H1 (cell line): ENCODE data around the gene DNA2. TPM values are rescaled to one million over a fixed set of nuclear protein-coding genes. Genes with fewer than 3 reads are reported as not detected.

Source experiments
- CTCF ChIA-PET: fragments of 300-600 bp; sonication (Branson Sonifier 250); formaldehyde crosslinking; loops from one replicate; lab custom pipeline; 2021; ENCODE audit not compliant: partially characterized antibody; lab: Charles Lee
- POLR2A ChIA-PET: fragments of 300-600 bp; sonication (Branson Sonifier 250); formaldehyde crosslinking; loops from one replicate; lab custom pipeline; 2021; ENCODE audit warnings: inconsistent platforms; ENCODE audit not compliant: partially characterized antibody; lab: Charles Lee
- DNase-seq, 2 experiments: peaks; one replicate each; pipeline versions ENCODE4 v3.0.0 to v3.0.0-alpha.2; 2010 to 2022; ENCODE audit warnings: low spot score in 2 of 2, low read depth in 1 of 2, mixed read lengths in 1 of 2
- FAIRE-seq: peaks from 2 replicates; lab custom pipeline; 2011; peaks lifted over from hg19 to GRCh38; lab: Jason Lieb, UNC
- H2AFZ ChIP-seq: 2 replicates; pipeline ENCODE4 v1.8.1; 2012; ENCODE audit warnings: low read length, inconsistent platforms
- H2AK5ac ChIP-seq: 2 replicates; pipeline ENCODE4 v1.6.1; 2013; ENCODE audit warnings: low read depth, low read length
- H2BK120ac ChIP-seq: replicated peaks from 2 replicates; pipeline ENCODE3; 2013; ENCODE audit warnings: low read depth, low read length, inconsistent platforms
- H2BK12ac ChIP-seq: 2 replicates; pipeline ENCODE4 v1.6.1; 2013; ENCODE audit warnings: low read depth, low read length
- H2BK15ac ChIP-seq: 2 replicates; pipeline ENCODE4 v1.6.1; 2013; ENCODE audit warnings: low read length
- H2BK20ac ChIP-seq: 2 replicates; pipeline ENCODE4 v1.6.1; 2013; ENCODE audit warnings: low read length
- H2BK5ac ChIP-seq: 2 replicates; pipeline ENCODE4 v1.6.1; 2013; ENCODE audit warnings: low read depth, low read length
- H3K14ac ChIP-seq: 2 replicates; pipeline ENCODE4 v1.6.1; 2013; ENCODE audit warnings: inconsistent platforms; ENCODE audit not compliant: insufficient read length
- H3K18ac ChIP-seq: 2 replicates; pipeline ENCODE4 v1.6.1; 2013; ENCODE audit warnings: low read length; ENCODE audit errors: extremely low read depth
- H3K23ac ChIP-seq: 2 replicates; pipeline ENCODE4 v1.6.1; 2013; ENCODE audit warnings: inconsistent platforms; ENCODE audit not compliant: insufficient read length
- H3K23me2 ChIP-seq: 2 replicates; pipeline ENCODE4 v1.6.1; 2013; ENCODE audit warnings: low read depth, low read length
- H3K27ac ChIP-seq: 2 replicates; pipeline ENCODE4 v1.6.1; 2011; ENCODE audit warnings: low read depth, low read length, inconsistent platforms
- H3K27me3 ChIP-seq, 4 experiments: replicated peaks in 1 of 4; 1 replicate in 1 of 4; 2 replicates in 3 of 4; pipeline versions ENCODE4 v1.6.1 to v1.8.1; 2011 to 2013; ENCODE audit warnings: low read length in 3 of 4, mild to moderate bottlenecking in 3 of 4, inconsistent platforms in 2 of 4, mixed read lengths in 2 of 4, moderate library complexity in 1 of 4; ENCODE audit not compliant: control insufficient read depth in 3 of 4, insufficient read depth in 3 of 4; ENCODE audit errors: extremely low read depth in 1 of 4
- H3K36me3 ChIP-seq, 4 experiments: 2 replicates each; pipeline versions ENCODE4 v1.6.1 to v1.8.1; 2011 to 2013; ENCODE audit warnings: mild to moderate bottlenecking in 4 of 4, low read length in 3 of 4, moderate library complexity in 2 of 4, control low read depth in 1 of 4, inconsistent platforms in 1 of 4; ENCODE audit not compliant: insufficient read depth in 4 of 4, control insufficient read depth in 2 of 4
- H3K4ac ChIP-seq: replicated peaks from 2 replicates; pipeline ENCODE3; 2013; ENCODE audit warnings: low read length, low read depth, mixed read lengths, inconsistent platforms; ENCODE audit not compliant: insufficient read length
- H3K4me1 ChIP-seq, 4 experiments: replicated peaks in 1 of 4; 1 replicate in 1 of 4; 2 replicates in 3 of 4; pipeline versions ENCODE4 v1.6.1 to v1.8.1; 2011 to 2013; ENCODE audit warnings: low read length in 3 of 4, inconsistent platforms in 2 of 4, mixed read lengths in 1 of 4; ENCODE audit not compliant: insufficient read depth in 4 of 4, control insufficient read depth in 3 of 4
- H3K4me2 ChIP-seq, 2 experiments: 2 replicates each; pipeline versions ENCODE4 v1.6.1 to v1.8.1; 2011 to 2013; ENCODE audit warnings: low read depth in 2 of 2, low read length in 2 of 2, control low read depth in 1 of 2, inconsistent platforms in 1 of 2, mild to moderate bottlenecking in 1 of 2; ENCODE audit not compliant: insufficient read depth in 1 of 2
- H3K4me3 ChIP-seq, 4 experiments: fragments of 200-600, 300-600 bp in 1 of 4; sonication (generic), shearing (Covaris generic), sonication (Bioruptor Twin) in 1 of 4; 2 replicates each; pipeline versions ENCODE4 v1.5.1 to v1.8.1; 2011 to 2016; ENCODE audit warnings: low read length in 4 of 4, low read depth in 3 of 4, control low read depth in 2 of 4, inconsistent platforms in 2 of 4, mild to moderate bottlenecking in 2 of 4, mixed read lengths in 1 of 4, moderate library complexity in 1 of 4; ENCODE audit not compliant: insufficient read depth in 2 of 4; ENCODE audit errors: extremely low read depth in 1 of 4
- H3K56ac ChIP-seq: replicated peaks from 2 replicates; pipeline ENCODE3; 2013; ENCODE audit warnings: low read depth, mild to moderate bottlenecking, mixed read lengths, low read length, inconsistent platforms; ENCODE audit not compliant: insufficient read length
- H3K79me1 ChIP-seq: 2 replicates; pipeline ENCODE4 v1.6.1; 2013; ENCODE audit warnings: low read depth, low read length, control low read depth
- H3K79me2 ChIP-seq, 2 experiments: 2 replicates each; pipeline versions ENCODE4 v1.6.1 to v1.8.1; 2012 to 2013; ENCODE audit warnings: low read length in 2 of 2, mild to moderate bottlenecking in 2 of 2, inconsistent platforms in 1 of 2; ENCODE audit not compliant: insufficient read depth in 2 of 2, control insufficient read depth in 1 of 2
- H3K9ac ChIP-seq, 4 experiments: replicated peaks in 1 of 4; 1 replicate in 1 of 4; 2 replicates in 3 of 4; pipeline versions ENCODE4 v1.6.1 to v1.8.1; 2011 to 2013; ENCODE audit warnings: low read depth in 3 of 4, low read length in 3 of 4, control low read depth in 2 of 4, mild to moderate bottlenecking in 2 of 4, moderate library complexity in 2 of 4, inconsistent platforms in 1 of 4; ENCODE audit errors: extremely low read depth in 1 of 4
- H3K9me3 ChIP-seq, 2 experiments: 2 replicates each; pipeline versions ENCODE4 v1.6.1 to v1.8.1; 2012 to 2013; ENCODE audit warnings: mild to moderate bottlenecking in 2 of 2, moderate library complexity in 2 of 2, control low read depth in 1 of 2, inconsistent platforms in 1 of 2, low read depth in 1 of 2, low read length in 1 of 2, mixed read lengths in 1 of 2; ENCODE audit not compliant: insufficient read depth in 2 of 2
- H4K20me1 ChIP-seq, 2 experiments: replicated peaks in 1 of 2; 2 replicates each; pipeline versions ENCODE3 to v1.8.1; 2011 to 2013; ENCODE audit warnings: inconsistent platforms in 2 of 2, low read length in 2 of 2, mild to moderate bottlenecking in 1 of 2; ENCODE audit not compliant: insufficient read depth in 2 of 2, control insufficient read depth in 1 of 2
- H4K5ac ChIP-seq: 2 replicates; pipeline ENCODE4 v1.6.1; 2013; ENCODE audit warnings: low read length, low read depth, mixed read lengths, inconsistent platforms; ENCODE audit not compliant: insufficient read length
- H4K8ac ChIP-seq: 2 replicates; pipeline ENCODE4 v1.8.0; 2013; ENCODE audit warnings: mild to moderate bottlenecking, moderate library complexity, low read length, inconsistent platforms; ENCODE audit not compliant: insufficient read depth; ENCODE audit errors: extremely low read depth
- H4K91ac ChIP-seq: replicated peaks from 2 replicates; pipeline ENCODE3; 2013; ENCODE audit warnings: low read length, mixed read lengths, inconsistent platforms; ENCODE audit not compliant: insufficient read length
- BCL11A ChIP-seq, 2 experiments: IDR thresholded peaks; one replicate each; pipeline ENCODE4 v1.6.1; 2011; ENCODE audit warnings: low read depth in 2 of 2, low read length in 2 of 2, mild to moderate bottlenecking in 2 of 2
- CBX8 ChIP-seq: fragments of 300-800, 300-1000 bp; sonication (generic); IDR thresholded peaks from 2 replicates; pipeline ENCODE4 v1.7.1; 2016; ENCODE audit warnings: low read depth, low read length, borderline replicate concordance
- EP300 ChIP-seq, 2 experiments: IDR thresholded peaks; 1 replicate in 1 of 2; 2 replicates in 1 of 2; pipeline ENCODE4 v1.6.1; 2011 to 2012; ENCODE audit warnings: low read depth in 2 of 2, low read length in 2 of 2, mild to moderate bottlenecking in 2 of 2, borderline replicate concordance in 1 of 2, inconsistent platforms in 1 of 2, moderate library complexity in 1 of 2
- GTF2F1 ChIP-seq: IDR thresholded peaks from 2 replicates; pipeline ENCODE4 v1.6.1; 2012; ENCODE audit warnings: low read depth, low read length, improper control_type of control experiment, borderline replicate concordance
- JUN ChIP-seq: IDR thresholded peaks from 2 replicates; pipeline ENCODE4 v1.6.1; 2011; ENCODE audit warnings: low read depth, mild to moderate bottlenecking, improper control_type of control experiment, low read length
- JUND ChIP-seq: IDR thresholded peaks from 2 replicates; pipeline ENCODE4 v1.6.1; 2011; ENCODE audit warnings: mild to moderate bottlenecking, improper control_type of control experiment, low read length
- KDM4A ChIP-seq: IDR thresholded peaks from one replicate; pipeline ENCODE4 v1.7.1; 2012; ENCODE audit warnings: low read depth, mild to moderate bottlenecking, moderate library complexity, low read length, inconsistent platforms; ENCODE audit not compliant: severe bottlenecking
- KDM5A ChIP-seq: fragments of 200-600 bp; IDR thresholded peaks from 2 replicates; pipeline ENCODE4 v1.7.1; 2012; ENCODE audit warnings: mild to moderate bottlenecking, low read length, inconsistent platforms, mixed read lengths
- NRF1 ChIP-seq: IDR thresholded peaks from 2 replicates; pipeline ENCODE4 v1.6.1; 2011; ENCODE audit warnings: mild to moderate bottlenecking, low read depth, low read length, improper control_type of control experiment
- RBBP5 ChIP-seq: IDR thresholded peaks from 2 replicates; pipeline ENCODE4 v1.7.1; 2012; ENCODE audit warnings: low read depth, mild to moderate bottlenecking, inconsistent platforms, low read length, moderate library complexity, borderline replicate concordance
- RXRA ChIP-seq: IDR thresholded peaks from 2 replicates; pipeline ENCODE4 v1.6.1; 2011; ENCODE audit warnings: low read depth, mild to moderate bottlenecking, low read length, moderate library complexity; ENCODE audit not compliant: insufficient read depth
- SIX5 ChIP-seq: IDR thresholded peaks from 2 replicates; pipeline ENCODE4 v1.6.1; 2011; ENCODE audit warnings: mild to moderate bottlenecking, low read depth, low read length
- USF2 ChIP-seq: IDR thresholded peaks from 2 replicates; pipeline ENCODE4 v1.6.1; 2011; ENCODE audit warnings: low read length, improper control_type of control experiment
- WGBS, 2 experiments: shearing (Covaris generic) in 1 of 2; methylation state at CpG; one replicate each; pipeline versions ENCODE4 v1.1.6 to v1.1.7; 2013 to 2015; ENCODE audit warnings: low lambda C conversion rate in 2 of 2, mixed read lengths in 2 of 2, inconsistent platforms in 1 of 2, low coverage in 1 of 2, missing lambda C conversion rate in 1 of 2; ENCODE audit not compliant: insufficient replicate concordance in 2 of 2, insufficient coverage in 1 of 2, insufficient read length in 1 of 2; ENCODE audit errors: extremely low coverage in 1 of 2, missing lambda C conversion rate in 1 of 2; 5-methylcytosine and 5-hydroxymethylcytosine counted together
- polyA plus RNA-seq, 7 experiments: library from polyadenylated mRNA; depleted of rRNA in 3 of 7; stranded (reverse) in 5 of 7; unstranded in 2 of 7; fragments of >200 nt in 5 of 7; fragments of 200-250 nt in 2 of 7; gene quantifications; 1 replicate in 5 of 7; 2 replicates in 1 of 7; 4 replicates in 1 of 7; pipeline versions ENCODE4 v1.2.1 to v1.2.3, GENCODE V29; 2011 to 2013; ENCODE audit warnings: missing spikeins in 2 of 7, mixed read lengths in 2 of 7
- total RNA-seq: library from RNA; stranded (reverse); fragmentation: NEBNext Ultra II Directional; extraction: Animal tissue kit (Norgen Biotek cat#: 25700); gene quantifications from 2 replicates; pipeline ENCODE4 v1.2.1, GENCODE V29; 2021

DNA2 gene
- total and polyA plus RNA-seq, 2 of the 8 experiments (the other 6 are each of a cell fraction or from before 2014, with no cell fraction given), result 16.0 to 57.9 TPM

- Histone ChIP-seq H2BK15ac (no peak overlapping the region), H2BK120ac (no peak overlapping the region), H3K79me1 (no peaks in the 10 kb centered on the region), H3K4me1 (no peaks in the 10 kb centered on the region), H3K23ac (no peak overlapping the region), H3K27ac (no peak overlapping the region), H4K91ac (no peak overlapping the region), H3K36me3 (peaks cover 0 to 9% (median 2%) of the 10 kb centered on the region in 4 experiments; a peak in 2 of 8 replicates), H3K79me2 (no peaks in the 10 kb centered on the region), H3K18ac (no peak overlapping the region), H2AFZ (no peak overlapping the region), H2AK5ac (no peak overlapping the region), H3K4ac (no peak overlapping the region), H2BK5ac (no peak overlapping the region), H3K27me3 (no peaks in the 10 kb centered on the region), H3K4me3 (no peak overlapping the region), H2BK20ac (no peak overlapping the region), H4K20me1 (no peaks in the 10 kb centered on the region), H3K9ac (no peak overlapping the region), H3K9me3 (no peaks in the 10 kb centered on the region), H3K23me2 (no peaks in the 10 kb centered on the region), H3K4me2 (no peak overlapping the region), H3K56ac (no peak overlapping the region), H4K8ac (no peak overlapping the region), H4K5ac (no peak overlapping the region), H2BK12ac (no peak overlapping the region), H3K14ac (no peak overlapping the region)
- DNase-seq, result no peak
- POLR2A ChIA-PET, result no interaction called here
- WGBS, 2 experiments, result 93% methylated on average over 2 of the region's 2 CpGs; no CpG with 5 or more reads in 1 of the 2 experiments
- CTCF ChIA-PET, result no interaction called here
- no peak for FAIRE-seq
- TF ChIP-seq NRF1 (no peak), SIX5 (no peak), GTF2F1 (no peak), BCL11A (IDR thresholded peaks at IDR 0.05; ENCODE audit: low read depth in 2 of 2, low read length in 2 of 2) (no peak), RBBP5 (no peak), CBX8 (no peak), KDM5A (no peak), USF2 (no peak), KDM4A (no peak), JUN (no peak), RXRA (no peak), JUND (no peak), EP300 (IDR thresholded peaks at IDR 0.05; ENCODE audit: borderline replicate concordance in 1 of 2, low read depth in 2 of 2, low read length in 2 of 2) (no peak)
These were observed 106.2 kb downstream of the DNA2 start for GRCh38 chr10:68365611-68366010.
